ENCODE data around the gene EPS15.
"Not testable (repeated sequence)": the region's sequence is repeated elsewhere in the genome, so short reads cannot be mapped to it uniquely, and the experiment has no call there.

The EPS15 gene

DNA sequence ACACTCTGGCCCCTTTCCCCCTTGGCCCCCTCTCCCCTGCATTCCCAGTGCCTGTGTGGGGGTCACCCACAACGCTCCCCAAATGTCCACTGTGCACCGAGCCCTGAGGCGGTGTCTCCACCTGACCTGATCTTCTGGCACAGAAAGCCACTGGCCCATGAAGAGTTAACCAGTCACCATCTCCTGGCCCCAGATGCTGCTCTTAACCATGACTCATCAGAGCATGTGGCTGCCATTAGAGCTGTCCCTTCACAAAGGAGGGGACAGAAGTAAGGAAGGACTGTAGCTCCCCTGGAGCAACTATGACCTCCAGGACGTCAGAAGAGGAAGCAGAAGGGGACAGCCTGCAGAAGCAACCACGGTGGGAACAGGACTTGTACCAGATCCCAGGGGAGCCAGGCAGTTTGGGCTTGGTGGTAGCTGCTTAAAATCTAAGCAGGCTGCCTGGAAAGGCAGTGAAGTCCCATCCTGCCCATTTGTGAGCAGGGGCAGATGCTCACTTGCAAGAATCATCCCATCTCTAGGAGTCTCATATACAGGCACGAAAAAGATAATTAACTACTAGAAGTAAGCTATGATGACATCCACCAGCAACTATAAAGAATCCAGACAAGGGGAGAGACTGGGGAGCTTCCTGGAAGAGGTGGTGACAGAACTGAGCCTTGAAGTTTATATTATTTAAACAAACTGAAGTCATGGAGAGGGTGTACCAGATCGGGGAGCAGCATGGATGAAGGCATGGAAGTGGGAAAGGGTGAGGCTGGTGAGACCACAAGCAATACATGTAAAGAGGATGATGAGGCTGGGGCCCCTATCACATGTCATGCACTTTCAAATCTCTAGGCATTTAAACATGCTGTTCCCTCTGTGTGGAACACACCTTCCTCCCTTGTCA is 187.6 kb downstream of the EPS15 start:
- DNase-seq (ENCODE audit: low read depth): peak; percentile 33

DNA sequence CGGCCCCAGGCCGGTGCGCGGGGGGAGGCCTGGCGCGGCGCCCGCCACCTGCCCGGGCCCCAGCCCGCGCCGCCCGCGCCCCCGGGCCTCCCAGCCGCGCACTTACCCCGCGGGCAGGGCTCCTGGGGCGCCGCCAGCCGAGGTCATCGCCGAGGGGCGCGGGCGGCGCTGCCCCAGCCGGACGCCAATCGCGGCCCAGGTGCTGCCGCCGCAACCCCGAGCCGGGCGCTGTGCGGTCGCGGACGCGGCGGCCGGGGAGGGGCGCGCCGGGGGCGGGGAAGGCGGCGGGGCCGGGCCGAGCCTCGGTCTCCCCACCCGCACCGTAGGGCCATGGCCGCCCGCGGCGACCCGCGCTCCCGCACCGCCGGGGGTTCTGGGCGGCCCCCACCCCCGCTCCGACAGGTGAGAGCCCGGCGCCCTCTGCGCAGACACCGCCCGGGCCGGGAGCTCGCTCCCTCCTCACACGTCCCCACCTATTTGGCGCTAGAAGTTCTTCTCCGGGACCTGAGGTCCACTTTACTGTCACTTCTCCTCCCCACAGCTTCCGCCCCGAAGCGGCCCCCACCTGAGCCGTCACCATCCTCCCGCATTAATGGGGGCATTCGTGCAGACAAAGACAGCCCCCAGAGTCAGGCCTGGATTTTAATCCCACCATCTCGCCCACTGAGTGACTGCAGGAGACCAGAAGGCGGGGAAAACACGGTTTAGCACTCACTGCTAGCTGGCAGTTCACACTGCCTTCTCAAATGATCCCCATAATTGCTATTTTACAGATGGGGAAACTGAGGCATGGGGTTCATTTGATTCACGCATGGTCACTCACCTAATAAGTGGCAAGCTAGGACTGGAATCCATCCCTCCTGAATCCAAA is 188.5 kb downstream of the EPS15 start, which contains the start of gene TTC39A:
Gene TTC39A, minus strand, starts transcription at position 232 of the 871 bp plus-strand sequence. Its CDS starts 85 bp downstream, at position 147.
- DNase-seq (ENCODE audit: low read depth): no peak

DNA sequence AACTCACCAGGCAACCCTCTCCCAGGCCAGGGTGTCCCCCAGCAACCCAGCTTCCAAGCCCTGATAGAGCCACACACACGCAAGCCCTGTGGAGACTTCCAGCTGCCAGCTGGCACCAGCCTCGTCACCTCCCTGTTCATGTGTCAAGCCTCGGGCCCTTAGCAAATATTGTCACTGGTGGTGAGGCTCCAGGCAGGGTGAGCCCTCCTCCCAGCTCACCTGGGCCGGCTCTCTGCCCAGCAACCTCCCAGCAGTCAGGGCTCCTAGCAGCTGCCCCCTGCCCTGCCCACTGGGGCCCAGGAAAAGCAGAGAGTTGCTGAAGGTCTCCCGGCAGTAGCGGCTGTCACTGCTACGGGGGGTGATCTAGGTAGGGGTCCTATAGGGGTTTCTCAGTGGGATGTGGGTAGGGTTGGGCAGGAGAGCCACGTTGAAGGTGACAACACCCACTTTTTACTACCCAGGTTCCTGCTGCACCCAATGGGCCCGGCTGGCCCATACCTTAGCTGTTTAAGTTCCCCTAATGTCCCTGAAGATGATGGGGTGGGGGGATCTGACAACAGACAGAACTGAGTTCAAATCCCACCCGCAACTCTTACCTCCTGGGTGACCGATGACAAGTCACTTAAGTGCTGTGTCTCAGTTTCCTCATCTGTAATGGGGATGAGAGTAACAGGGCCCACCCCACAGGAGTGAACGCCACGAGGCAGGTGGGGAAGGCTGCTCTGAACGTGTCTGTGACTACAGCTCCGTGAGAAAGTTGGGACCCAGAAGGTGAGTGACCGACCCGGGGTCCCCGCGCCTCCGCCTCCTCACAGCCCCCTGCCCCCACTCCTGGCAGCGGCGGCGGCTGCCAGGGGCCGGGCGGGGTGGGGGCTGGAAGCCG is 189.4 kb downstream of the EPS15 start:
- no peak for DNase-seq (ENCODE audit: low read depth)

DNA sequence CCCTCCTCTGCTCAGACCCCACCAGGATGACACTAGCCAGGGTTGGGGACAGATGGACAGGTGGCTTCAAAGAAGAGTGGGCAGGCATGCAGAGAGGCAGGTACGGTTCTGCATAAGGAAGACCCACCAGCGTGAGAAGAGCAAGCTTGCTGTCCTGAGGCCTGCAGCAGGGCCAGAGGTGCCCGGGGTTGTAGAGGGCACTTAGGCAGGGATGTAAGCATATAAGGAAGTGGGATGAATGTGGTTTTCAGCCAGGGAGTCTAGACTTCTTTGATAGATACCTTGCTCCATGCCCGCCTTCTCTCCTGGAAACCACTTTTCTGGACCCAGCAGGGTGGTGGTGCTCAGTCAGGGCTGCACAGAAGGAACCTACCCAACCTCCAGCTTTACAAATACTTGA is 190.1 kb downstream of the EPS15 start:
- DNase-seq (ENCODE audit: low read depth): no peak

DNA sequence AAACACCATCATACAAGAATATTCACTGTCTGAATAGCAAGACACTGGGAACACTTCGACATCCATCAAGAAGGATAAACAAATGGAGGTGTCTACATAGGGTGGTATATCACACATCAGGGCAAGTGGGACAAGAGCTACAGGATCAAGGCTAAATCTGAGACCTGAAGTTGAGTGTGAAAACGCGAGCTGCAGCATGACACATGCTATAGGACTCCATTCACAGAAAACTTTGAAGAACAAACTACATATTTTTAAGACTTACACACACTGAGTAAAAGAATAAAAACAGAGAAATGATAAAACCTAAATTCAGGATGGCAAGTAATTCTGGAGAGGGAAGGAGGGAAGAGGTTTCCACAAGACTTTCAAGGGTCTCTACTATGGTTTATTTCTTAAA is 190.8 kb downstream of the EPS15 start:
- no peak for DNase-seq (ENCODE audit: low read depth)

DNA sequence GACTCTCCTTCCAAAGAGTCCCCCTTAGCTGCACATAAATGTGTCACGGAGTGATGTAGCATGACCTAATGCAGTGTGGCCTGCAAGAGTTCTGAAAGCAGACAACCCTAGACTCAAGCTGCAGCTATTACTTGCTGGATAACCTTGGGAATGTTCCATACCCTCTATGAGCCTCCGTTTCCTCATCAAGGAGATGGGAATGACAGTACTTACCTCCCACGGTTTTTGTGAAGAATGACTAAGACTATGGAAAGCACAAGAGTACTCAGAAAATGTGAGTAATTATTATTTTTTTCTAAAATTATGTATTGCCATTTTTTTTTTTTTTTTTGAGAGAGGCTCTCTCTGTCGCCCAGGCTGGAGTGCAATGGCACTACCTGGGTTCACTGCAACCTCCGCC is 191.7 kb downstream of the EPS15 start:
- DNase-seq (ENCODE audit: low read depth): no peak

DNA sequence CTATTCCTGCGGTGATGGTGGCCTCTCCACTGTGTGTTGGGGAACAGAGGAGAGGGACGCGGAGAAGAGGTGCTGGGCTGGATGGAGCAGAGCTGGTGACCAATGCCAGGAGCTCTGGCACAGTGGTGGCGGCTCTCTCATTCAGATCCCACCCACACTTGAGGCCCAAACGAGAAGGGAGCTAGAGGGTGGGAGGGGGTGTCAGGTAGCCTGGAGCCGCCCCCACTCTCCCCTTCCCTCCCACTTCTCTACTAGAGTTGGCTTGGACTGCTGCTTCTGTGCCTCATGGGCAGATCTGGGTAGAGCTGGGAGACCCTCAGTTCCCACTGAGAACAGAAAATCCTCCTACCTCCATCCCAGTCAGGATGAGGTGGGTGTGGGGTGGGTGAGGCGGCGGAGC is 192.2 kb downstream of the EPS15 start:
- DNase-seq (ENCODE audit: low read depth): no peak

DNA sequence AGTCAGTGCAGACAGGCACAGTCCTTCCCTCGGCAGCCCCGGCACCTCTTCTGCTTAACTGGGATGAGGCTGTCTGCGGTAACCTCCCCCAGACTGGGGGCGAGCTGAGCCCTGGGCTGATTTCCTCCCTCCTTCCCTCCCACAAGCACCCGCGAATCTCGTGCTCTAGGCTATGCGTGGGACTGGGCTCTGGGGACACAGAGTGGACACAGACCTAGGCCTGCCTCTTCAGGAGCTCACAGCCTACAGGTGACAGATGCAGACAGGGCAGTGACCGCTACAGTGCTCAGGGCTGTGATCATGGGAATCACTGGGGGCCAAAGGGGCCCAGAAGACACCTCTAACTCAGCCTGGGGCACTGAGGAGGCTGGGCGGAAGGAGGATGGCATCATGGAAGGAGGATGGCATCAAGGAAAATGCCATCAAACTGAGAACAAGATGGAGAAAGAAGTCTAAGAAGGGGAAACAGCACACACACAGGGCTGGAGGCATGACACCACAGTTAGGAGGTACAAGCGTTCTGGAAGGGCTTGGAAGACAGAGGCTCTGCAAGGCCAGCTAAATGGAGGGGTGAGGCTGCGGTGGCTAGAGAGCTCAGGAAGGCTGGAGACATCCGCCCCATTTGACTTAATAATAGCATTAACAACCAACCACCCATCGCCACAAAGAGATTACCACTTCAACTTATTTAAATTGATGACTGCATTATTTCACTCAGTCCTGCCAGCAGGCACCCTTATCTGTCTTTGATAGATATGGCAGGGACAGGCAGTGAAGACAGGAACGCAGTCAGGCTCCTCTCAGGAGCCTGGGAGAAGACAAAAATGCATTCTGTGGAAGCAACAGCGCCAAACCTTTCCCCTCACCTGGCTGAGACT is 192.9 kb downstream of the EPS15 start:
- no peak for DNase-seq (ENCODE audit: low read depth)

DNA sequence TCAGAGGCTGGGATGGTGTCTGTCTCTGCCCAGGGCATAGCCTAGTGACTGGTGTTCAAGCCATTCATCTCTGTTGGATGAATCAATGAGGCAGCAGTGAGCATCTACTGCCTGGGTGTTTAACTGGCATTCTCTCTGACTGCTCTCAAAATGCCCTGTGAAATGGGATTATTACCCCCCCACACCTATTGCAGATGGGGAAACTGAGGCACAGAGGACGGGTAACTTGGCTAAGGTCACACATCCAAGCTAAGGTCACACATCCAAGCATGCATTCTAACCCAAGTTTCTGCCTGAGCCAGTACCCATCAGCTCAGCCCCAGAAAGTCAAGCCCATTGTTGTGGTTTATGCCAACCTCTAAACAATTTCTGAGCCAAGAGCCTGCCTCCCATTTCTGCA is 193.7 kb downstream of the EPS15 start:
- no peak for DNase-seq (ENCODE audit: low read depth)

DNA sequence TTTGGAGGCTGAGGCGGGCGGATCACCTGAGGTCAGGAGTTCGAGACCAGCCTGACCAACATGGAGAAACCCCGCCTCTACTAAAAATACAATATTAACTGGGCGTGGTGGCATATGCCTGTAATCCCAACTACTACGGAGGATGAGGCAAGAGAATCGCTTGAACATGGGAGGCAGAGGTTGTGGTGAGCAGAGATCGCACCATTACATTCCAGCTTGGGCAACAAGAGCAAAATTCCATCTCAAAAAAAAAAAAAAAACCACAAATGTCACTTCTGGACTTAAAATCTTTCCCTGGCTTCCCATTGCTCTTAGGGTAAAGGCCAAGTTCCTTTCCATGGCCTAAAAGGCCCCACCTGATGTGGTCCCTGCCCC is 194.1 kb downstream of the EPS15 start:
- DNase-seq (ENCODE audit: low read depth): not testable (repeated sequence)

DNA sequence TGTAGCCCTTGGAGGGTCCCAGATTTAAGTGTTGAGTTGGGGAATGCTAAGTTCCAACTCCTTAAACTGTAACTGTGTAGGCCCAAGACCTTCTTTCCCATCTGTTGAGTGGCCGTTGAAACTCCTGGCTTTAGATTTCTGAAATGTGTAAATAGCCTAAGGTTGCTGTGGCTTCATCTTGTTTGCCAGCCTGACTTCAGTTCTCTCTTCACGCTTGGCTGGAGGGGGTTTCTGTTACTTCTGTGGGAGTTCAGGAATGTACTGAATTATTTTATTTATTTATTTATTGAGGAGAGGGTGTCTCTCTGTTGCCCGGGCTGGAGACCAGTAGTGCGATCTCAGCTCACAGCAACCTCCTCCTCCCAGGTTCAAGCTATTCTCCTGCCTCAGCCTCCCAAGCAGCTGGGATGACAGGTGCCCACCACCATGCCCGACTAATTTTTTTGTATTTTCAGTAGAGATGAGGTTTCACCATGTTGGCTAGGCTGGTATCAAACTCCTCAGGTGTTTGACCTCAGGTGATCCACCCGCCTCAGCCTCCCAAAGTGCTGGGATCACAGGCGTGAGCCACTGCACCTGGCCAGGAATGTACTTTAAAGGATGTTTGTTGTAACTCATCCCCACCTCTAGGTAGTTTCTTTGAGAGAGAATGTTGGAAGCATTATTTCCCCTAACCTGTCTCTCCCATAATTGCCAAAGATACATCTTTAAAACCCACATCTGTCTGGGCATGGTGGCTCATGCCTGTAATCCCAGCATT is 194.6 kb downstream of the EPS15 start:
- no peak for DNase-seq (ENCODE audit: low read depth)

DNA sequence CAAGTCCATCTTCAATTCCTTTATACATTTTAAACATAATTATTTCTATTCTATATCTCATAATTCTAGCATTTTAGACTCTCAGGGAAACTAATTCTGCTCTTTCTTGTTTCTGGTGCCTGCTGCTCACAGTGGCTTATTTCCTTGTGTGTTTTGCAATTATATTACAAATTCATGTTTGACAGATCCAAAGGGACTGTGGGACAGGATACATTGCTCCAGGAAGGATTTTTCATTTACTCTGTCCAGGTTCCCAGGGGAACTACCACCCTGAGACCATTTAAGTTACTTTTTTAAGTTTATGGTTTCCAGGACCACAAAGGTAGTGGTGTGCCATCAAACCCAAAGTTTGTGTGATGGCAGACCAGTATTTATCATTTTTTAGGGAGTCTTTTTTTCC is 195.3 kb downstream of the EPS15 start:
- DNase-seq (ENCODE audit: low read depth): no peak

DNA sequence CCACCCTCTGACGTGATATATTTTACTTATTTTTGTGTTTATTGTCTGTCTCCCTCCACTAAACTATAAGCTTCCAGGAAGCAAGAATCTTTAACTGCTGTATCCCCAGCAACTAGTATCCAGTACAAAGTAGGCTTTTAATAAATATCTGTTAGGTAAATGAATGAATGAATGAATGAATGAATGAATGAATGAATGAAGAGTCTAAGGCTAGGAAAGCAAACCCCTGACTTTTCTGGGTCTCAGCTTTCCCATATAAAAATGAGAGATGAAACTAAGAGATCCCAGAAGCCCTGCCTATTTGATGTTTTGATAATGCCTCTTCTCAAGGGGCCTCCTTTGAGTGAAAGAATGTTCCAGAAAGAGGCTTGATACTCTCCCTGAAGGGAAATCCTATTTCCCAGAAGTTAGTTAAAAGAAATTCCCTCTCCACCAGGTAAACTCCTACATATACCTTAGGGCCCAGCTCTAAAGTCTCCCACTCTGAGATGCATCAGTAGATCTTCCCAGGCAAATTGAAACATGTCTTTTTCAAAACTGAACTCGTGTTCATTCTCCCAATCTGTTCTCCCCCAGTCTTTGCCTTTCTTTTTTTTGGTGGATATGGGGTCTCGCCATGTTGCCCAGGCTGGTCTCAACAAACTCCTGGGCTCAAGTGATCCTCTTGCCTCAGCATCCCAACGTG is 196.5 kb downstream of the EPS15 start:
- DNase-seq (ENCODE audit: low read depth): no peak

DNA sequence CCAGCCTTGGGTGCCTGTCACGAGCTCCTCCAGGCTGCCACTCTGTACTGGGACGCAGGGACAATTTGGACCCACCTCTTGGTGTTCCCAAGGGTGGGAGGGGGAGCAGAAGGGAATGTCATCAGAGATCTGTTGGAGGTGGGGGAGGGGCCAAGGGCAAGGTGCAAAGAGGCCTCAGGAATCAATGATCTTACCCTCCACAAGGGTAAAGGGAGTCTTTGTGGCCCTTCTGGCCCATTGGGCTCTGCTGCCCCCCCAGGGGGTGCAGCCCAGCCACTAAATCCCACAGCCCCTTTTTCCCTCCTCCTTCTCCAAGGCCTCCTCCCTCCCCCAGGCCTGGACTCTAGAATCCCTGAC is 197.2 kb downstream of the EPS15 start:
- DNase-seq (ENCODE audit: low read depth): no peak

DNA sequence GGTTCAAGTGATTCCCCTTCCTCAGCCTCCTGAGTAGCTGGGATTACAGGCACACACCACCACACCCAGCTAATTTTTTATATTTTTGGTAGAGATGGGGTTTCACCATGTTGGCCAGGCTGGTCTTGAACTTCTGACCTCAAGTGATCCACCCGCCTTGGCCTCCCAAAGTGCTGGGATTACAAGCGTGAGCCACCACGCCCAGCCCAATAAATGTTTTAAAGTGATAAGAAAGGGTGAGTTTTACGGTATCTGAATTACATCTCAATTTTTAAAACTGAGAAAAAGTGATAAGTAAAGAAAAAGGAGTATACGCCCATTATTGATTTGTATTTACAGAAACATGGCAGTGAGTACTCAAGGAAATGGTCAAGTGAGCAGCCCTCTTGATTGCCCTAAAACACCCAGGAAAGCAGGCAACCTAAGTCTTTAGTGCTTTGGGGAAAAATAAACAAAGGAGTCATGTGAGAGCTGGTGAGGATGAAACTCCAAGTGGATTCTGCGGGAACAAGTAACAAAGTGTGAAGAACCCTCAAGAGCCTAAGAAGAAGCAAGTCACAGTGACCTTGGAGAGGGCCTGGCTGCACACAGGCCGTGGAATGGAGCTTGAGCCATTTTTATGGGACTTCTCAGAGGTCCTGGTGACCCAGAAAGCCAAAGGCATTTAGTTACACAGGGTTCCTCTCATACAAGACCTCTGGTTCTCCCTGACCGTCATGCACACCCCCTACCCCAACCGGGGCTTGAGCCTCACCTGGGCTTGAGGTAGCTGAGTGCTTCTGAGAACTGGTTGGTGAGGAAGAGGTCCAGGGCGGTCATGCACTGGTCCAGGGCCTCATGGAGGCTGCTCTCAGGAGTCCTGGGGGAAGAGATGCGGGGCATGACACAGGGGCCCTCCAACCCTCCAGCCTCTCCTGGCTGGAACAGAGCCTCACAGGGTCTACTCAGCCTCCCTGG is 197.8 kb downstream of the EPS15 start:
- no peak for DNase-seq (ENCODE audit: low read depth)

DNA sequence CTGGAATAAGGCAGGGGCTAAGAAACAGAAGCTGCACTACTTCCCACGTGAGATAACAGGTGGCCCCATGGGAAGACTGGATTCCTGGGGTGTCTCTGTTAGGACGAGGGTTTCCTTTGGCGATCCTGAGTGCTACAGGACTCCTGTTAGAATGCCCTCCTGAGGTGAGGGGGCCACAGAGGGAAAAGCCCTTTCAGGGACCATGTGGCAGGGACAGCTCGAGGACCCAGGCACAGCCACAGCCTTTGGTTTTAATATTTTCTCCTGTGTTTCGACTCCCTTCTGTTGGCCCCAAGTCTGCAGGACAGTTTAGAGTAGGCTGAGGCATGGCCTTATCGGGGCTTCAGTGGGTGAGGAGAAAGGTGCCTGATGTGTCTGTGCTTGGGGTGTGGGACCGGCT is 201.3 kb downstream of the EPS15 start:
- no peak for DNase-seq (ENCODE audit: low read depth)

DNA sequence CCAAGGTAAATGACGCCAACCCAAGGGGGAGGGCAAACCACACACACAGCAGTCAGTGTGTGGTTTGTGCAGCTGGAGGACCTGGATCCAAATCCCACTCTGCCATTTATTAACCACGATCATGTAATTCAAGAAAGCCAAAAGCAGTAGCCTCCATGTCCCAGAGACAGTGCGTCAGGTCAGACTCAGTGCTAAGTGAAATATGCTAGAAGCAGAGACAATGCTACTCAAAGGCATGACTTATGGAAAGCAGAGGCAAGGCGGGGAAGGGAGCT is 202.3 kb downstream of the EPS15 start:
- no peak for DNase-seq (ENCODE audit: low read depth)

DNA sequence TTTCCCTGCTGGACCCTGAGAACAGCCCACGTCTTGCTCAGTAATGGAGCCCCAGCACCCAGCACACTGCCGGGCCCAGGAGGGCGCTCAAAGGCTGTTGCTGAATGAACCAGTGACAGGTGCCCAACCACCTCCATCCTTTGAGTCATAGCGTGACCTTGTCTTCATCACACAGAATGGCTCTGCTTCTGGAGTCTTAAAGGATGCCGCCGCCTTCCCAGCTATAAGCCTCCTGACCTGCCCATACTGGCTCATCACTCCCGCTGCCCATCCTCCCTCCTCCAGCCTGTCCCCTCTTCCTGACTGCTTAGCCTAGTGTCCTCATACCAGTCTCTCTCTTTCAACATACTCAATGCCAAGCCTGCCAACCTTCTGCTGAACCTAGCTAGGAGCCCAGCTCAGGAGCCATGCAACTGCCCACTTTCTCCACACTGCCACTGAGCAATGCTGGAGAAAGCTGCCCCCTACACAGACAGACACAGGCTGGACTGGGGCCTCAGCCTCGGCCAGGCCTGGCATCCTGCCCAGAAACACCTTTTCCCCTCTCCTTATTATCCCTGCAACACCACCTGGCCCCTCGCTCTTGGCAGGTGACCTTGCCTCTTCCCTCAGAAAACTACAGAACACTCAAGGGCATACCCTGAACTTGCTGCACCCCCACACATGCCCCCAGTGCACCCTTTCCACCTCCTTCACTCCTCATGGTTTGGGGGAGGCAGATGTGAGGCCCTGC is 202.8 kb downstream of the EPS15 start:
- no peak for DNase-seq (ENCODE audit: low read depth)
